SU-DHL-6 (cell line): ENCODE data around the gene RASA3.

Source experiments
- CTCF ChIP-seq: fragments of 200-600 bp; sonication (generic); IDR thresholded peaks from one replicate; pipeline ENCODE4 v1.5.1; 2017; ENCODE audit warnings: antibody characterized with exemption, mild to moderate bottlenecking, low read length, moderate library complexity; ENCODE audit not compliant: insufficient read depth, poor library complexity, severe bottlenecking
- EZH2phosphoT487 ChIP-seq: fragments of 200-600 bp; sonication (generic), shearing (Covaris generic); conservative IDR thresholded peaks from 2 replicates; pipeline ENCODE4 v1.6.1; 2018; ENCODE audit warnings: mild to moderate bottlenecking, antibody characterized with exemption, low read length, moderate library complexity, mixed read lengths

DNA sequence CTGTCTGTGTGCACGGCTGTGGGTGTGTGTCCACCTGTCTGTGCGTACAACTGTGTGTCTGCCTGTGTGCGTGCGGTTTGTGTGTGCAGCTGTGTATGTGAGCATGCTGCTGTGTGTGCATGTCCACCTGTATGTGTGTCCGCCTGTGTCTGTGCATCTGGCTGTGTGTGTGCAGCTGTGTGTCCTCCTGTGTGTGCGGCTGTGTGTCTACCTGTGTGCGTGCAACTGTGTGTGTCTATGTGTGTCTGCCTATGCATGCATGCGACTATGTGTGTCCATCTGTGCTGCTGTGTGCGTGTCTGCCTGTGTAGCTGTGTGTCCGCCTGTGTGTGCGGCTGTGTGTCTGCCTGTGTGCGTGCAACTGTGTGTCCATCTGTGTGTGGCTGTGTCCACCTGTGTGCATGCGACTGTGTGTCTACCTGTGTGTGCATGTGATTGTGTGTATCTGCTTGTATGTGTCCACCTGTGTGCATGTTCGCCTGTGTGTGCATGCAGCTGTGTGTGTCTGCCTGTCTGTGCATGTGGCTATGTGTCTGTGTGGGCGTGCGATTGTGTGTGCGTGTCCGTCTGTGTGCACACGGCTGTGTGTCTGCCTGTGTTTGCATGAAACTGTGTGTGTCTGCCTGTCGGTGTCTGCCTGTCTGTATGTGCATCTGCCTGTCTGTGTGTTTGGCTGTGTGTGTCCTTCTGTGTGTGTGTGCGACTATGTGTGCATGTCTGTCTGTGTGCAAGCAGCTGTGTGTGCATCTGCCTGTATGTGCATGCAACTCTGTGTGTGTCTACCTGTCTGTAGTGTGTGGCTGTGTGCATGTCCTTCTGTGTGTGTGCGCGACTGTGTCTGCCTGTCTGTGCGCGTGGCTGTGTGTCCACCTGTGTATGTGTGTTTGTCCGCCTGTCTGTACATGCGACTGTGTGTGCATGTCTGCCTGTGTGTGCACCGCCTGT lies 101.5 kb downstream of the RASA3 start:
- TF ChIP-seq CTCF (no peak), EZH2phosphoT487 (no peak)
